Measurements from ENCODE around the gene GPC5. TPM values are rescaled to one million over a fixed set of nuclear protein-coding genes. Genes with fewer than 3 reads are reported as not detected.

The GPC5 gene
- total and polyA plus RNA-seq, 2 of the 8 experiments (the other 6 are each of a cell fraction or from before 2014, with no cell fraction given): 0.20 to 0.39 TPM

- Histone ChIP-seq H3K9me3 (ENCODE audit: insufficient read depth in 2 of 2, low read depth in 1 of 2, low read length in 1 of 2) (no peaks in the 10 kb centered on the region), H3K18ac (ENCODE audit: extremely low read depth, low read length) (no peak overlapping the region), H3K4me1 (replicated peaks in 1 of 4; ENCODE audit: control insufficient read depth in 3 of 4, insufficient read depth in 4 of 4, low read length in 3 of 4) (no peaks in the 10 kb centered on the region), H3K4me2 (ENCODE audit: insufficient read depth in 1 of 2, low read depth in 2 of 2, low read length in 2 of 2) (no peak overlapping the region), H2AK5ac (ENCODE audit: low read depth, low read length) (no peak overlapping the region), H3K36me3 (ENCODE audit: control insufficient read depth in 2 of 4, insufficient read depth in 4 of 4, low read length in 3 of 4) (no peaks in the 10 kb centered on the region), H3K23ac (ENCODE audit: insufficient read length) (no peak overlapping the region), H4K5ac (ENCODE audit: insufficient read length, low read depth, low read length) (no peak overlapping the region), H3K14ac (ENCODE audit: insufficient read length) (no peak overlapping the region), H2BK120ac (replicated peaks; ENCODE audit: low read depth, low read length) (no peak overlapping the region), H2BK5ac (ENCODE audit: low read depth, low read length) (no peak overlapping the region), H3K79me2 (ENCODE audit: control insufficient read depth in 1 of 2, insufficient read depth in 2 of 2, low read length in 2 of 2) (no peaks in the 10 kb centered on the region), H4K8ac (ENCODE audit: extremely low read depth, insufficient read depth, low read length) (no peak overlapping the region), H2AFZ (ENCODE audit: low read length) (peak overlapping the region; percentile 70; the same call in 1 of the 2 replicates), H2BK15ac (ENCODE audit: low read length) (no peak overlapping the region), H2BK12ac (ENCODE audit: low read depth, low read length) (no peak overlapping the region), H3K56ac (replicated peaks; ENCODE audit: insufficient read length, low read depth, low read length) (no peak overlapping the region), H3K27ac (ENCODE audit: low read depth, low read length) (no peak overlapping the region), H3K27me3 (replicated peaks in 1 of 4; ENCODE audit: control insufficient read depth in 3 of 4, extremely low read depth in 1 of 4, insufficient read depth in 3 of 4, low read length in 3 of 4) (no peaks in the 10 kb centered on the region), H3K4ac (replicated peaks; ENCODE audit: insufficient read length, low read depth, low read length) (no peak overlapping the region), H3K9ac (replicated peaks in 1 of 4; ENCODE audit: extremely low read depth in 1 of 4, low read depth in 3 of 4, low read length in 3 of 4) (no peak overlapping the region), H4K91ac (replicated peaks; ENCODE audit: insufficient read length, low read length) (no peak overlapping the region), H4K20me1 (replicated peaks in 1 of 2; ENCODE audit: control insufficient read depth in 1 of 2, insufficient read depth in 2 of 2, low read length in 2 of 2) (no peaks in the 10 kb centered on the region), H3K4me3 (ENCODE audit: extremely low read depth in 1 of 4, insufficient read depth in 2 of 4, low read depth in 3 of 4, low read length in 4 of 4) (no peak overlapping the region), H2BK20ac (ENCODE audit: low read length) (no peak overlapping the region), H3K79me1 (ENCODE audit: low read depth, low read length) (no peaks in the 10 kb centered on the region), H3K23me2 (ENCODE audit: low read depth, low read length) (no peaks in the 10 kb centered on the region)
- WGBS, 2 experiments (ENCODE audit: extremely low coverage in 1 of 2, insufficient coverage in 1 of 2, insufficient read length in 1 of 2, insufficient replicate concordance in 2 of 2, low coverage in 1 of 2, low lambda C conversion rate in 2 of 2, missing lambda C conversion rate in 1 of 2): 68% methylated on average over 3 of the region's 3 CpGs; no CpG with 5 or more reads in 1 of the 2 experiments
- DNase-seq (ENCODE audit: low read depth in 1 of 2, low spot score in 2 of 2) (peak in 1 of 2 experiments; percentile 1), FAIRE-seq (peak; percentile 63)
- TF ChIP-seq SP1 (IDR thresholded peaks at IDR 0.05; ENCODE audit: low read depth, low read length): peak; percentile 92
- TF ChIP-seq SAP30 (IDR thresholded peaks at IDR 0.05; ENCODE audit: insufficient read depth, insufficient replicate concordance, low read length): no peak
- TF ChIP-seq MAX (IDR thresholded peaks at IDR 0.05): peak; percentile 35; the same call in 1 of the 2 replicates
- no peak for TF ChIP-seq ZNF274 (IDR thresholded peaks at IDR 0.05; ENCODE audit: borderline replicate concordance, extremely low read depth, low read length)
- TF ChIP-seq TEAD4 (IDR thresholded peaks at IDR 0.05; ENCODE audit: low read depth, low read length): peak; percentile 50; the same call in 1 of the 2 replicates
- no peak for TF ChIP-seq SUZ12 (IDR thresholded peaks at IDR 0.05; ENCODE audit: low read length)
- ChIA-PET CTCF (ENCODE audit: partially characterized antibody) (no interaction called here), POLR2A (ENCODE audit: partially characterized antibody) (no interaction called here)
Measured at GRCh38 chr13:91544723-91545122, 146.3 kb downstream of the GPC5 start.

Measured in H1 (cell line).